ENCODE results near the gene ELANE.

ELANE gene

GRCh38 chr19:852136-853013, at the start of gene ELANE:
ELANE (plus strand) TSS chr19:852303; CDS start chr19:852329, 26 bp downstream.
- no peak for DNase-seq (ENCODE audit: low spot score)

- DNase-seq (ENCODE audit: low spot score): no peak
Measured at GRCh38 chr19:802498-803098, 49.5 kb upstream of the ELANE start.

- no peak for DNase-seq (ENCODE audit: low spot score)
Measured at GRCh38 chr19:803099-803561, 49.0 kb upstream of the ELANE start.

- no peak for DNase-seq (ENCODE audit: low spot score)
Measured at GRCh38 chr19:803686-804418, 48.3 kb upstream of the ELANE start.

- DNase-seq (ENCODE audit: low spot score): no peak
Measured at GRCh38 chr19:804419-805165, 47.5 kb upstream of the ELANE start.

- DNase-seq (ENCODE audit: low spot score): no peak
Measured at GRCh38 chr19:805166-805551, 46.9 kb upstream of the ELANE start.

GRCh38 chr19:805600-806550, 46.2 kb upstream of the ELANE start:
- no peak for DNase-seq (ENCODE audit: low spot score)

GRCh38 chr19:806815-807421, 45.2 kb upstream of the ELANE start:
- no peak for DNase-seq (ENCODE audit: low spot score)

- DNase-seq (ENCODE audit: low spot score): no peak
Measured at GRCh38 chr19:807627-808422, 44.3 kb upstream of the ELANE start.

GRCh38 chr19:808423-808775, 43.7 kb upstream of the ELANE start:
- DNase-seq (ENCODE audit: low spot score): no peak

GRCh38 chr19:810077-810855, 41.8 kb upstream of the ELANE start:
- DNase-seq (ENCODE audit: low spot score): no peak

- no peak for DNase-seq (ENCODE audit: low spot score)
Measured at GRCh38 chr19:810883-811489, 41.1 kb upstream of the ELANE start.

GRCh38 chr19:811506-812048, 40.5 kb upstream of the ELANE start:
- no peak for DNase-seq (ENCODE audit: low spot score)

GRCh38 chr19:812049-812746, 39.9 kb upstream of the ELANE start:
- DNase-seq (ENCODE audit: low spot score): no peak

- no peak for DNase-seq (ENCODE audit: low spot score)
Measured at GRCh38 chr19:812747-813218, 39.3 kb upstream of the ELANE start.

- no peak for DNase-seq (ENCODE audit: low spot score)
Measured at GRCh38 chr19:813219-814151, 38.6 kb upstream of the ELANE start.
